H1 (cell line): ENCODE results near the gene CNNM4. TPM values are rescaled to one million over a fixed set of nuclear protein-coding genes. Genes with fewer than 3 reads are reported as not detected.

ENCODE experiments used
- CTCF ChIA-PET: fragments of 300-600 bp; sonication (Branson Sonifier 250); formaldehyde crosslinking; loops from one replicate; lab custom pipeline; 2021; ENCODE audit not compliant: partially characterized antibody; lab: Charles Lee
- POLR2A ChIA-PET: fragments of 300-600 bp; sonication (Branson Sonifier 250); formaldehyde crosslinking; loops from one replicate; lab custom pipeline; 2021; ENCODE audit warnings: inconsistent platforms; ENCODE audit not compliant: partially characterized antibody; lab: Charles Lee
- DNase-seq, 2 experiments: peaks; one replicate each; pipeline versions ENCODE4 v3.0.0 to v3.0.0-alpha.2; 2010 to 2022; ENCODE audit warnings: low spot score in 2 of 2, low read depth in 1 of 2, mixed read lengths in 1 of 2
- FAIRE-seq: peaks from 2 replicates; lab custom pipeline; 2011; peaks lifted over from hg19 to GRCh38; lab: Jason Lieb, UNC
- H2AFZ ChIP-seq: 2 replicates; pipeline ENCODE4 v1.8.1; 2012; ENCODE audit warnings: low read length, inconsistent platforms
- H2AK5ac ChIP-seq: 2 replicates; pipeline ENCODE4 v1.6.1; 2013; ENCODE audit warnings: low read depth, low read length
- H2BK120ac ChIP-seq: replicated peaks from 2 replicates; pipeline ENCODE3; 2013; ENCODE audit warnings: low read depth, low read length, inconsistent platforms
- H2BK12ac ChIP-seq: 2 replicates; pipeline ENCODE4 v1.6.1; 2013; ENCODE audit warnings: low read depth, low read length
- H2BK15ac ChIP-seq: 2 replicates; pipeline ENCODE4 v1.6.1; 2013; ENCODE audit warnings: low read length
- H2BK20ac ChIP-seq: 2 replicates; pipeline ENCODE4 v1.6.1; 2013; ENCODE audit warnings: low read length
- H2BK5ac ChIP-seq: 2 replicates; pipeline ENCODE4 v1.6.1; 2013; ENCODE audit warnings: low read depth, low read length
- H3K14ac ChIP-seq: 2 replicates; pipeline ENCODE4 v1.6.1; 2013; ENCODE audit warnings: inconsistent platforms; ENCODE audit not compliant: insufficient read length
- H3K18ac ChIP-seq: 2 replicates; pipeline ENCODE4 v1.6.1; 2013; ENCODE audit warnings: low read length; ENCODE audit errors: extremely low read depth
- H3K23ac ChIP-seq: 2 replicates; pipeline ENCODE4 v1.6.1; 2013; ENCODE audit warnings: inconsistent platforms; ENCODE audit not compliant: insufficient read length
- H3K23me2 ChIP-seq: 2 replicates; pipeline ENCODE4 v1.6.1; 2013; ENCODE audit warnings: low read depth, low read length
- H3K27ac ChIP-seq: 2 replicates; pipeline ENCODE4 v1.6.1; 2011; ENCODE audit warnings: low read depth, low read length, inconsistent platforms
- H3K27me3 ChIP-seq, 4 experiments: replicated peaks in 1 of 4; 1 replicate in 1 of 4; 2 replicates in 3 of 4; pipeline versions ENCODE4 v1.6.1 to v1.8.1; 2011 to 2013; ENCODE audit warnings: low read length in 3 of 4, mild to moderate bottlenecking in 3 of 4, inconsistent platforms in 2 of 4, mixed read lengths in 2 of 4, moderate library complexity in 1 of 4; ENCODE audit not compliant: control insufficient read depth in 3 of 4, insufficient read depth in 3 of 4; ENCODE audit errors: extremely low read depth in 1 of 4
- H3K36me3 ChIP-seq, 4 experiments: 2 replicates each; pipeline versions ENCODE4 v1.6.1 to v1.8.1; 2011 to 2013; ENCODE audit warnings: mild to moderate bottlenecking in 4 of 4, low read length in 3 of 4, moderate library complexity in 2 of 4, control low read depth in 1 of 4, inconsistent platforms in 1 of 4; ENCODE audit not compliant: insufficient read depth in 4 of 4, control insufficient read depth in 2 of 4
- H3K4ac ChIP-seq: replicated peaks from 2 replicates; pipeline ENCODE3; 2013; ENCODE audit warnings: low read length, low read depth, mixed read lengths, inconsistent platforms; ENCODE audit not compliant: insufficient read length
- H3K4me1 ChIP-seq, 4 experiments: replicated peaks in 1 of 4; 1 replicate in 1 of 4; 2 replicates in 3 of 4; pipeline versions ENCODE4 v1.6.1 to v1.8.1; 2011 to 2013; ENCODE audit warnings: low read length in 3 of 4, inconsistent platforms in 2 of 4, mixed read lengths in 1 of 4; ENCODE audit not compliant: insufficient read depth in 4 of 4, control insufficient read depth in 3 of 4
- H3K4me2 ChIP-seq, 2 experiments: 2 replicates each; pipeline versions ENCODE4 v1.6.1 to v1.8.1; 2011 to 2013; ENCODE audit warnings: low read depth in 2 of 2, low read length in 2 of 2, control low read depth in 1 of 2, inconsistent platforms in 1 of 2, mild to moderate bottlenecking in 1 of 2; ENCODE audit not compliant: insufficient read depth in 1 of 2
- H3K4me3 ChIP-seq, 4 experiments: fragments of 200-600, 300-600 bp in 1 of 4; sonication (generic), shearing (Covaris generic), sonication (Bioruptor Twin) in 1 of 4; 2 replicates each; pipeline versions ENCODE4 v1.5.1 to v1.8.1; 2011 to 2016; ENCODE audit warnings: low read length in 4 of 4, low read depth in 3 of 4, control low read depth in 2 of 4, inconsistent platforms in 2 of 4, mild to moderate bottlenecking in 2 of 4, mixed read lengths in 1 of 4, moderate library complexity in 1 of 4; ENCODE audit not compliant: insufficient read depth in 2 of 4; ENCODE audit errors: extremely low read depth in 1 of 4
- H3K56ac ChIP-seq: replicated peaks from 2 replicates; pipeline ENCODE3; 2013; ENCODE audit warnings: low read depth, mild to moderate bottlenecking, mixed read lengths, low read length, inconsistent platforms; ENCODE audit not compliant: insufficient read length
- H3K79me1 ChIP-seq: 2 replicates; pipeline ENCODE4 v1.6.1; 2013; ENCODE audit warnings: low read depth, low read length, control low read depth
- H3K79me2 ChIP-seq, 2 experiments: 2 replicates each; pipeline versions ENCODE4 v1.6.1 to v1.8.1; 2012 to 2013; ENCODE audit warnings: low read length in 2 of 2, mild to moderate bottlenecking in 2 of 2, inconsistent platforms in 1 of 2; ENCODE audit not compliant: insufficient read depth in 2 of 2, control insufficient read depth in 1 of 2
- H3K9ac ChIP-seq, 4 experiments: replicated peaks in 1 of 4; 1 replicate in 1 of 4; 2 replicates in 3 of 4; pipeline versions ENCODE4 v1.6.1 to v1.8.1; 2011 to 2013; ENCODE audit warnings: low read depth in 3 of 4, low read length in 3 of 4, control low read depth in 2 of 4, mild to moderate bottlenecking in 2 of 4, moderate library complexity in 2 of 4, inconsistent platforms in 1 of 4; ENCODE audit errors: extremely low read depth in 1 of 4
- H3K9me3 ChIP-seq, 2 experiments: 2 replicates each; pipeline versions ENCODE4 v1.6.1 to v1.8.1; 2012 to 2013; ENCODE audit warnings: mild to moderate bottlenecking in 2 of 2, moderate library complexity in 2 of 2, control low read depth in 1 of 2, inconsistent platforms in 1 of 2, low read depth in 1 of 2, low read length in 1 of 2, mixed read lengths in 1 of 2; ENCODE audit not compliant: insufficient read depth in 2 of 2
- H4K20me1 ChIP-seq, 2 experiments: replicated peaks in 1 of 2; 2 replicates each; pipeline versions ENCODE3 to v1.8.1; 2011 to 2013; ENCODE audit warnings: inconsistent platforms in 2 of 2, low read length in 2 of 2, mild to moderate bottlenecking in 1 of 2; ENCODE audit not compliant: insufficient read depth in 2 of 2, control insufficient read depth in 1 of 2
- H4K5ac ChIP-seq: 2 replicates; pipeline ENCODE4 v1.6.1; 2013; ENCODE audit warnings: low read length, low read depth, mixed read lengths, inconsistent platforms; ENCODE audit not compliant: insufficient read length
- H4K8ac ChIP-seq: 2 replicates; pipeline ENCODE4 v1.8.0; 2013; ENCODE audit warnings: mild to moderate bottlenecking, moderate library complexity, low read length, inconsistent platforms; ENCODE audit not compliant: insufficient read depth; ENCODE audit errors: extremely low read depth
- H4K91ac ChIP-seq: replicated peaks from 2 replicates; pipeline ENCODE3; 2013; ENCODE audit warnings: low read length, mixed read lengths, inconsistent platforms; ENCODE audit not compliant: insufficient read length
- CBX8 ChIP-seq: fragments of 300-800, 300-1000 bp; sonication (generic); IDR thresholded peaks from 2 replicates; pipeline ENCODE4 v1.7.1; 2016; ENCODE audit warnings: low read depth, low read length, borderline replicate concordance
- GTF2F1 ChIP-seq: IDR thresholded peaks from 2 replicates; pipeline ENCODE4 v1.6.1; 2012; ENCODE audit warnings: low read depth, low read length, improper control_type of control experiment, borderline replicate concordance
- KDM5A ChIP-seq: fragments of 200-600 bp; IDR thresholded peaks from 2 replicates; pipeline ENCODE4 v1.7.1; 2012; ENCODE audit warnings: mild to moderate bottlenecking, low read length, inconsistent platforms, mixed read lengths
- SP1 ChIP-seq: IDR thresholded peaks from 2 replicates; pipeline ENCODE4 v1.6.1; 2011; ENCODE audit warnings: low read depth, low read length
- TEAD4 ChIP-seq: IDR thresholded peaks from 2 replicates; pipeline ENCODE4 v1.6.1; 2012; ENCODE audit warnings: low read depth, low read length, inconsistent platforms, mixed read lengths
- ZNF274 ChIP-seq: IDR thresholded peaks from 2 replicates; pipeline ENCODE4 v1.7.0; 2012; ENCODE audit warnings: low read length, borderline replicate concordance; ENCODE audit errors: extremely low read depth
- WGBS, 2 experiments: shearing (Covaris generic) in 1 of 2; methylation state at CpG; one replicate each; pipeline versions ENCODE4 v1.1.6 to v1.1.7; 2013 to 2015; ENCODE audit warnings: low lambda C conversion rate in 2 of 2, mixed read lengths in 2 of 2, inconsistent platforms in 1 of 2, low coverage in 1 of 2, missing lambda C conversion rate in 1 of 2; ENCODE audit not compliant: insufficient replicate concordance in 2 of 2, insufficient coverage in 1 of 2, insufficient read length in 1 of 2; ENCODE audit errors: extremely low coverage in 1 of 2, missing lambda C conversion rate in 1 of 2; 5-methylcytosine and 5-hydroxymethylcytosine counted together
- polyA plus RNA-seq, 7 experiments: library from polyadenylated mRNA; depleted of rRNA in 3 of 7; stranded (reverse) in 5 of 7; unstranded in 2 of 7; fragments of >200 nt in 5 of 7; fragments of 200-250 nt in 2 of 7; gene quantifications; 1 replicate in 5 of 7; 2 replicates in 1 of 7; 4 replicates in 1 of 7; pipeline versions ENCODE4 v1.2.1 to v1.2.3, GENCODE V29; 2011 to 2013; ENCODE audit warnings: missing spikeins in 2 of 7, mixed read lengths in 2 of 7
- total RNA-seq: library from RNA; stranded (reverse); fragmentation: NEBNext Ultra II Directional; extraction: Animal tissue kit (Norgen Biotek cat#: 25700); gene quantifications from 2 replicates; pipeline ENCODE4 v1.2.1, GENCODE V29; 2021

CNNM4 gene
- total and polyA plus RNA-seq, 2 of the 8 experiments (the other 6 are each of a cell fraction or from before 2014, with no cell fraction given): 10.3 to 11.0 TPM

DNA sequence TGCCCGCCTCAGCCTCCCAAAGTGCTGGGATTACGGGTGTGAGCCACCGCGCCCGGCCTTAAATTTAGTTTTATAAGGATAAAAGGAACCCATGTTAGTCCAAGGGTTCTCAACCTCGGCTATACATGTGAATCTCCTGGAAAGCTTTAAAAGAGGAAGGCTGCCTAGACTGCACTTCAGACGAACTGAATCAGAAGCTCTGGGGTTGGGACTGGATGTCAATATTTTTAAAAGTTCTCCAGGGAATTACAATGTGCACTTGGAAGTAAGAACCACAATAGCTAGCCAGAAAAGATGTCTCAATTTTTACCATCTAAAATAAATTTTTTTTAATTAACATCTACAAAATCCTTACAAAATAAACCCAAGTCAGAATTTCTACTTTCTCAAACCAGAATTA is 31.0 kb upstream of the CNNM4 start:
- Histone ChIP-seq H4K8ac (no peak overlapping the region), H2BK12ac (no peak overlapping the region), H3K9ac (no peak overlapping the region), H2BK5ac (no peak overlapping the region), H3K79me2 (no peaks in the 10 kb centered on the region), H2BK20ac (no peak overlapping the region), H2AK5ac (no peak overlapping the region), H3K27me3 (no peaks in the 10 kb centered on the region), H2AFZ (no peak overlapping the region), H3K56ac (no peak overlapping the region), H3K27ac (no peak overlapping the region), H3K79me1 (no peaks in the 10 kb centered on the region), H3K18ac (no peak overlapping the region), H3K4me3 (no peak overlapping the region), H2BK15ac (no peak overlapping the region), H3K23ac (no peak overlapping the region), H4K91ac (no peak overlapping the region), H3K4me2 (no peak overlapping the region), H3K23me2 (no peaks in the 10 kb centered on the region), H4K20me1 (peaks cover 0 to 3% of the 10 kb centered on the region in 2 experiments), H2BK120ac (no peak overlapping the region), H3K14ac (no peak overlapping the region), H3K36me3 (peaks cover 10 to 62% (median 45%) of the 10 kb centered on the region in 4 experiments; a peak in 6 of 8 replicates), H3K4ac (no peak overlapping the region), H3K4me1 (no peaks in the 10 kb centered on the region), H4K5ac (no peak overlapping the region), H3K9me3 (no peaks in the 10 kb centered on the region)
- POLR2A ChIA-PET: interaction anchor here (0.8 to 1.0 kb wide), 2 partner anchors 10 to 16 kb away, joined by 3 to 4 read pairs; no protein-coding TSS in a partner anchor
- WGBS, 2 experiments: 94% methylated on average over 7 of the region's 7 CpGs; no CpG with 5 or more reads in 1 of the 2 experiments
- FAIRE-seq (no peak), DNase-seq (no peak)
- CTCF ChIA-PET: interaction anchor here (1.1 kb wide), 1 partner anchor 9 kb away, joined by 3 read pairs; no protein-coding TSS in a partner anchor
- TF ChIP-seq KDM5A: no peak
- no peak for TF ChIP-seq GTF2F1
- no peak for TF ChIP-seq ZNF274
- no peak for TF ChIP-seq TEAD4
- TF ChIP-seq CBX8: no peak
- no peak for TF ChIP-seq SP1
